SK-N-MC (cell line): ENCODE results near the gene MYO7A.

Source experiments
- EZH2 ChIP-seq: fragments of 200-600 bp; sonication (generic); IDR thresholded peaks from one replicate; pipeline ENCODE4 v1.6.1; 2017; ENCODE audit warnings: antibody characterized with exemption
- FOXP2 ChIP-seq: optimal IDR thresholded peaks from 2 replicates; pipeline ENCODE3; 2011; ENCODE audit warnings: mild to moderate bottlenecking, moderate library complexity; ENCODE audit not compliant: insufficient read depth; ENCODE audit errors: extremely low read length, control extremely low read depth
- POLR2AphosphoS5 ChIP-seq: IDR thresholded peaks from 2 replicates; pipeline ENCODE4 v1.6.1; 2012; ENCODE audit warnings: mild to moderate bottlenecking, low read depth, low read length, borderline replicate concordance

- TF ChIP-seq POLR2AphosphoS5 (no peak), EZH2 (no peak), FOXP2 (no peak)
Observed at GRCh38 chr11:77187776-77188632, 60.0 kb downstream of the MYO7A start.
